Effector CD4-positive, alpha-beta T cell (primary cell): ENCODE results near the gene CLCA4. TPM values are rescaled to one million over a fixed set of nuclear protein-coding genes. Genes with fewer than 3 reads are reported as not detected.

Experiments used
- DNase-seq: peaks from one replicate; pipeline ENCODE4 v3.0.0-alpha.2; 2020
- total RNA-seq: gene quantifications from one replicate; lab custom pipeline; 2026; lab: John Stamatoyannopoulos, UW

CLCA4 gene, protein sequence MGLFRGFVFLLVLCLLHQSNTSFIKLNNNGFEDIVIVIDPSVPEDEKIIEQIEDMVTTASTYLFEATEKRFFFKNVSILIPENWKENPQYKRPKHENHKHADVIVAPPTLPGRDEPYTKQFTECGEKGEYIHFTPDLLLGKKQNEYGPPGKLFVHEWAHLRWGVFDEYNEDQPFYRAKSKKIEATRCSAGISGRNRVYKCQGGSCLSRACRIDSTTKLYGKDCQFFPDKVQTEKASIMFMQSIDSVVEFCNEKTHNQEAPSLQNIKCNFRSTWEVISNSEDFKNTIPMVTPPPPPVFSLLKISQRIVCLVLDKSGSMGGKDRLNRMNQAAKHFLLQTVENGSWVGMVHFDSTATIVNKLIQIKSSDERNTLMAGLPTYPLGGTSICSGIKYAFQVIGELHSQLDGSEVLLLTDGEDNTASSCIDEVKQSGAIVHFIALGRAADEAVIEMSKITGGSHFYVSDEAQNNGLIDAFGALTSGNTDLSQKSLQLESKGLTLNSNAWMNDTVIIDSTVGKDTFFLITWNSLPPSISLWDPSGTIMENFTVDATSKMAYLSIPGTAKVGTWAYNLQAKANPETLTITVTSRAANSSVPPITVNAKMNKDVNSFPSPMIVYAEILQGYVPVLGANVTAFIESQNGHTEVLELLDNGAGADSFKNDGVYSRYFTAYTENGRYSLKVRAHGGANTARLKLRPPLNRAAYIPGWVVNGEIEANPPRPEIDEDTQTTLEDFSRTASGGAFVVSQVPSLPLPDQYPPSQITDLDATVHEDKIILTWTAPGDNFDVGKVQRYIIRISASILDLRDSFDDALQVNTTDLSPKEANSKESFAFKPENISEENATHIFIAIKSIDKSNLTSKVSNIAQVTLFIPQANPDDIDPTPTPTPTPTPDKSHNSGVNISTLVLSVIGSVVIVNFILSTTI
- total RNA-seq, result not detected

DNA sequence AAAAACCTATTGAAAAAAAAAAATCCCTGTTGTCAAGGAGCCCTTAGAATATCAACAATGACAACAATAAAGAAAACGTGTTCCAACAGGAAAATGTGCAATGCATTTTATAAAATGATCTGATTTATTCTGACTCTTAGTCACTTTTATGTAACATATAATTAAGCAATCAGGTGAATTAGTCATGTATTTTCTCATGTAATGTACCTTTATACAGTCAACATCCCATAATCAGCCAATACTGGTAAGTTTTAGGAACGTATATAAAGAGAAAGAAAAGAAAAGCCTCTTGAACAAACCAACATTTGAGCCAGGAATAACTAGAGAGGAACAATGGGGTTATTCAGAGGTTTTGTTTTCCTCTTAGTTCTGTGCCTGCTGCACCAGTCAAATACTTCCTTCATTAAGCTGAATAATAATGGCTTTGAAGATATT is at the start of gene CLCA4:
Gene CLCA4, plus strand, starts transcription at position 292 of the 435 bp plus-strand sequence. Its CDS starts 42 bp downstream, at position 334.
- DNase-seq, result no peak

DNA sequence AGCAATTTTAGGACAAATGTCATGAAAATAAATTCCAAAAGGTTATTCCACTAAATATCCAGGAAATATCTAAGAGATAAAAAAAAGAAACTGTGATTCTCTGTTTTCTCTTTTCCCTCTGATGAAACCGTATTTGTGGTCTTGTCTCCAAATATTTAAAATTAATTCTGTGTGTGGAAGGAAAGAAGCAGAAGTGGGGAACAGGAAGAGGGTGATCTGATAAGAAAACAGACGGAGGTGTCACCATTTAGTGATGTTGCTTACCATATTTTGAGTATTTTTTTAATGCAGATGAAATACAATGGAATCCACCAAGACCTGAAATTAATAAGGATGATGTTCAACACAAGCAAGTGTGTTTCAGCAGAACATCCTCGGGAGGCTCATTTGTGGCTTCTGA is 48.6 kb upstream of the CLCA4 start:
- no peak for DNase-seq

GRCh38 chr1:86499987-86500593 is 46.8 kb upstream of the CLCA4 start:
- no peak for DNase-seq

- DNase-seq, result no peak
Measured at GRCh38 chr1:86500714-86501113, 46.2 kb upstream of the CLCA4 start.

DNA sequence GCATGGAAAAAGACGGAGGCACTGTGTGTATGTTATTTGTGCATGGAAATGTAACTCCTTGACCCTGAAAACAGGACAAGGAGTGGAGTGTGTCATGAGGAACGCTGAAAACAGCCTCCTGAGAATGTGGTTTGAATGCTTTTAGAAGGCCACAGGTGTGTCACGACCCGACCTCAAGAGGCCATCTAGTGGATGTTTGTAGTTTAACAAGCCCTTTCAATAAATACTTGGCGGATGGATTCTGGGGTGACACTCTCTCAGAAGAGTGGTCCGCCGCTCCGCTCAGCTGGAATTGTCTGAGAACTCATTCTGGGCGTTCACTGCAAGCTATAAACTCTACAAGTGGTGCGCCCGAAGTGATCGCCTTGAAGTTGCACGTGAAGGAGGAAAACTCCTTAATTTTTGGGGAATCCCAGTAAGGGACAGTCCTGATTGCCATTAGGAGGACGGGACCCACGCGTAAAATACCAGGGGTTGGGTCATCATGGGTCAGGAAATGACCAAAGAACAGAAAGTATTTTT is 44.7 kb upstream of the CLCA4 start:
- peak; percentile 11 for DNase-seq

- no peak for DNase-seq
Measured at GRCh38 chr1:86502721-86503405, 44.0 kb upstream of the CLCA4 start.

DNA sequence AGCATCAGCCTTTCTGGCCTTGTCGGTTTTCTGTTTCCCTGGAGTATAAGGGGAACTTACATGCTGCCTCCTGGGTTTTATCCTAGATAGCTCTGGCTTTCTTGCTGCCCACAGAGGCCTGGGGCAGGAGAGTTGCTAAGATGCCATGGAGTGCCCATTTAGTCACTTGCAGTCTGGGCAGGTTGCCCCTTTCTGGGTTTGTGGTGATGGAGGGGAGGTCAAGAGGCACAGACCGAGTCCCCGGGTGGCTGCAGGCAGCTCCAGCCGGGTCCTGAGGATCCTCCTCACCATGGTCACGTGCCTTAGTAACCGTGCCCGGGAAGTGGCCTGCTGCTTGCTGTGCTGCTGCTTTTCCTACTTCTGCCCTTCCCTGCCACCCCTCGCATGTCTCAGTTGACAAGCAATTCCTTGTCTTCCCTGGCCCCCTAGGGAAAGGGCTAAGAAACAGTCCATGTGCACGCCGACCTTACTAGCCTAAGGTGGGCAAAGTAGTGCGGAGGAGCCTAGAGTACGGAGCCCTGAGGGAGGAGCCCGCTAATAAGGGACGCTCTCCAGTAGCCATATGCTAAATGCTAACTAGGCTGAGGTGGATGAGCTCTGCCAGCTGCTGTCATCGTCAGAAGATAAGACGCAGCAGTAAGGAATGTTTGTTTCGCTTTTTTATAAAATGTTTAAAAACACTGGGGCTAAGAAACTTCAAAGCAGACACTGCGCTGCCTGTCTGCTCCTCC is 43.3 kb upstream of the CLCA4 start:
- no peak for DNase-seq

- no peak for DNase-seq
Measured at GRCh38 chr1:86504137-86504479, 42.8 kb upstream of the CLCA4 start.

- no peak for DNase-seq
Measured at GRCh38 chr1:86504895-86505563, 41.8 kb upstream of the CLCA4 start.

DNA sequence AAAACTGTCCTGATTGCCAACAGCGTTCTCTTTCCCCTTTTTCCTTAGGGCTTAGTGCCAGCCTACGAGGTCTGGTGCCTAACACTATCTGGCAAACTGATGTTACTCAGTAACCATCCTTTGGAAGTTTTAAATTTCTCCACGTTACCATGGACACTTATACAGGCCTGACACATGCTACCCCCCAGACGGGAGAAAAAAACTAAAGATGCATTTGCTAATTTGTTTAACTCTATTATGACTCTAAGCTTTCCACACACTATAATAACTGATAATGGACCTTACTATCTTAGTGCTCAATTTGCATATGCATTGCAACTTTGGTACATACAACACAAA is 41.3 kb upstream of the CLCA4 start:
- DNase-seq, result no peak

GRCh38 chr1:86507935-86508582 is 38.8 kb upstream of the CLCA4 start:
- DNase-seq, result no peak

GRCh38 chr1:86508583-86508969 is 38.3 kb upstream of the CLCA4 start:
- DNase-seq, result no peak

DNA sequence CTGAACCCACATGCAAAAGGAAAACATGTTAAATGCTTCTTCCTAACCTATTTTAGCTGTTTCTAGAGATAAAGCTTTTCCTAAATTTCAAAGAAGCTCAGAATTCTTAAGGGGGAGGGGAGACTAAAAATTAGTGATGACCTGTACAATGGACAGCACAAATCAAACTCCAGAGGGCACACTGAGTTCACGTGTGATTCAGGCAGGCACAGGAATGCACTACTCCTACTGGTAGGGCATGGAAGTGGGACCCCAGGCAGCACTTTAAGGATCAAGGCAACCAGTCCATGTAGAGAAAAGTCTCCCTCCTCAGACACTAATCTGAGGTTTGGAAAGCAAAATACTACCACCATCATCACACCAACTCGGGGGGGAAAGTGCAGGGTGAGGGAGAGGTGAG is 31.3 kb upstream of the CLCA4 start:
- DNase-seq, result no peak

DNA sequence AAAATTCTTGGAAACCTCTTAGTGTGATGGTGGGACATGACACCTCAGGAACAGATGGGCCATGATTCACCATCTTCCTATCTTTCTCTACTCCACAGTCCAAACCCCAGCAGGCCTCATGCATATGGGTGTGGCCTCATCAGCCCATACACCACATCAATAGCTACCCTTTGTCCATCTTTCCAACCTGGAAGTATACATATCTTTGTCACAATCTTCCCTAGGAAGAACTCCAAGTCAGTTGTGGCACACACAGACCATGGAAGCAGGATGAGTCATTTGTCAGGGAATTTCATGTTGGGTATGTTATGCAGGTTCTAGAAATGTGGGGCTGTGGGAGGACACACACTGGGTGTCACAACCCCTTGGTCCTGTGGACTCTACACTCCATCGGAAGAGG is 30.5 kb upstream of the CLCA4 start:
- no peak for DNase-seq

- DNase-seq, result no peak
Measured at GRCh38 chr1:86517336-86517735, 29.5 kb upstream of the CLCA4 start.

GRCh38 chr1:86520789-86521521 is 25.9 kb upstream of the CLCA4 start:
- DNase-seq, result no peak

DNA sequence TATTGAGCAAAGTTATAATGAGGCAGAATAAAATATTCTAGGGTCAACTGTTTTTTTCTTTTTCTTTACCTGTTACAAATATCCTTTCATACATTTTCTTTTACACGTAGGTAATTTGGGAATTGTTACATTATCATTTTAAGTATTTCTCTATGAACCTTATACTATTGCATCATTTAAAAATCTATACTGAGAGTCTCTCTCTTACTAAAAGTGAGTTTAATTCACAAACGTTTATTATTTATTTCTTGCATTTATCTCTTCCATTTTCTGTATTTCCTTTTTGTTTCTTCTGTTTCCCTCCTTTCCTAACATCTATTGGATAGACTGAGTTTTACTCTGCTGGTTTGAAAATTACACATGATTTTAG is 25.4 kb upstream of the CLCA4 start:
- no peak for DNase-seq

GRCh38 chr1:86522240-86522639 is 24.6 kb upstream of the CLCA4 start:
- DNase-seq, result no peak

GRCh38 chr1:86523670-86524354 is 23.1 kb upstream of the CLCA4 start:
- DNase-seq, result no peak

DNA sequence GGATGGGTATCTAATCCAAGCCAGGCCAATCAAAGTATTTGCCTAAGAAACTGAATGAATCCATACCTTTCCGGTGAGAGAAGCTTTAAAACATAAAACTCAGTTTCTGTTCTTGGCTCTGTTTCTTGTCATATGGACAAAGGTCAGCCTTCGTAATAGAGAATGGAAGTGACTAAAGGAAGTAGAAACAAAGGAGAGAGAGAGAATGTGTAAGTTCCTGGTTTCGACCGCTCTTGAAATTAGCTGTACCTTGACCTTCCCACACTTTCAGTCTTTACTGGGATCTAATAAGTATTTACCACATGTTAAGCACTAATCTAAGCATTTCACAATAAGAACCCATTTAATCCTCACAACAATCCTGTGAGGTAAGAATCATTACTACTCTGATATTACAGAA is 19.6 kb upstream of the CLCA4 start:
- no peak for DNase-seq
